Endodermal cell (in vitro differentiated cells): ENCODE measurements around the gene RAE1. TPM values are rescaled to one million over a fixed set of nuclear protein-coding genes. Genes with fewer than 3 reads are reported as not detected.

ENCODE experiments used
- DNase-seq: peaks from one replicate; pipeline ENCODE4 v3.0.0-alpha.2; 2017
- H3K27ac ChIP-seq: 2 replicates; pipeline ENCODE4 v1.5.1; 2013; ENCODE audit warnings: mild to moderate bottlenecking, low read depth, low read length, moderate library complexity
- H3K27me3 ChIP-seq: 2 replicates; pipeline ENCODE4 v1.6.1; 2013; ENCODE audit warnings: mild to moderate bottlenecking, low read length, moderate library complexity; ENCODE audit not compliant: insufficient read depth, control insufficient read depth, poor library complexity, severe bottlenecking
- H3K36me3 ChIP-seq: 2 replicates; pipeline ENCODE4 v1.7.0; 2013; ENCODE audit warnings: mild to moderate bottlenecking, low read length, moderate library complexity; ENCODE audit not compliant: control insufficient read depth, insufficient read depth
- H3K4me1 ChIP-seq: one replicate; pipeline ENCODE4 v1.7.0; 2013; ENCODE audit warnings: low read length; ENCODE audit not compliant: control insufficient read depth, insufficient read depth
- H3K4me3 ChIP-seq: 2 replicates; pipeline ENCODE4 v1.5.1; 2013; ENCODE audit warnings: mild to moderate bottlenecking, low read length, moderate library complexity
- H3K9ac ChIP-seq: 2 replicates; pipeline ENCODE4 v1.6.1; 2013; ENCODE audit warnings: mild to moderate bottlenecking, low read length, moderate library complexity; ENCODE audit not compliant: poor library complexity, severe bottlenecking; ENCODE audit errors: extremely low read depth
- H3K9me3 ChIP-seq: 2 replicates; pipeline ENCODE4 v1.6.1; 2013; ENCODE audit warnings: mild to moderate bottlenecking, low read length, moderate library complexity; ENCODE audit not compliant: control insufficient read depth
- H3K27ac Mint-ChIP-seq: 2 replicates; pipeline ENCODE4 v1.8.0; 2020; ENCODE audit warnings: mixed read lengths
- H3K27me3 Mint-ChIP-seq: 2 replicates; pipeline ENCODE4 v1.8.0; 2021; ENCODE audit warnings: mild to moderate bottlenecking, mixed read lengths; ENCODE audit not compliant: insufficient read depth
- H3K36me3 Mint-ChIP-seq: 2 replicates; pipeline ENCODE4 v1.8.0; 2020; ENCODE audit warnings: low read depth, mixed read lengths
- H3K4me1 Mint-ChIP-seq: 2 replicates; pipeline ENCODE4 v1.8.0; 2020; ENCODE audit warnings: mixed read lengths
- H3K4me3 Mint-ChIP-seq: 2 replicates; pipeline ENCODE4 v1.8.0; 2020; ENCODE audit warnings: mild to moderate bottlenecking, moderate library complexity, mixed read lengths
- H3K9me3 Mint-ChIP-seq: 2 replicates; pipeline ENCODE4 v1.8.0; 2020; ENCODE audit warnings: mild to moderate bottlenecking, mixed read lengths
- WGBS, 2 experiments: methylation state at CpG; one replicate each; pipeline versions ENCODE4 v1.1.5 to v1.1.7; 2013; ENCODE audit warnings: missing lambda C conversion rate in 2 of 2, mixed read lengths in 1 of 2; ENCODE audit not compliant: insufficient coverage in 1 of 2, insufficient read length in 1 of 2; 5-methylcytosine and 5-hydroxymethylcytosine counted together
- total RNA-seq, 2 donors: library from RNA; stranded (reverse); fragmentation: NEBNext Ultra II Directional in 1 of 2; extraction: Animal tissue kit (Norgen Biotek cat#: 25700) in 1 of 2; gene quantifications; 2 replicates in 1 of 2; 3 replicates in 1 of 2; pipeline ENCODE4 v1.2.1, GENCODE V29; 2021
- TF ChIP-seq, protein P1 (sequence below): fragments of 200-600 bp; sonication (generic); conservative IDR thresholded peaks from 2 replicates; pipeline ENCODE4 v1.5.0; 2021; ENCODE audit warnings: antibody characterized with exemption, mild to moderate bottlenecking

The RAE1 gene
- total RNA-seq, 2 donors from 2014 or later, result 41.2 to 43.8 TPM

DNA sequence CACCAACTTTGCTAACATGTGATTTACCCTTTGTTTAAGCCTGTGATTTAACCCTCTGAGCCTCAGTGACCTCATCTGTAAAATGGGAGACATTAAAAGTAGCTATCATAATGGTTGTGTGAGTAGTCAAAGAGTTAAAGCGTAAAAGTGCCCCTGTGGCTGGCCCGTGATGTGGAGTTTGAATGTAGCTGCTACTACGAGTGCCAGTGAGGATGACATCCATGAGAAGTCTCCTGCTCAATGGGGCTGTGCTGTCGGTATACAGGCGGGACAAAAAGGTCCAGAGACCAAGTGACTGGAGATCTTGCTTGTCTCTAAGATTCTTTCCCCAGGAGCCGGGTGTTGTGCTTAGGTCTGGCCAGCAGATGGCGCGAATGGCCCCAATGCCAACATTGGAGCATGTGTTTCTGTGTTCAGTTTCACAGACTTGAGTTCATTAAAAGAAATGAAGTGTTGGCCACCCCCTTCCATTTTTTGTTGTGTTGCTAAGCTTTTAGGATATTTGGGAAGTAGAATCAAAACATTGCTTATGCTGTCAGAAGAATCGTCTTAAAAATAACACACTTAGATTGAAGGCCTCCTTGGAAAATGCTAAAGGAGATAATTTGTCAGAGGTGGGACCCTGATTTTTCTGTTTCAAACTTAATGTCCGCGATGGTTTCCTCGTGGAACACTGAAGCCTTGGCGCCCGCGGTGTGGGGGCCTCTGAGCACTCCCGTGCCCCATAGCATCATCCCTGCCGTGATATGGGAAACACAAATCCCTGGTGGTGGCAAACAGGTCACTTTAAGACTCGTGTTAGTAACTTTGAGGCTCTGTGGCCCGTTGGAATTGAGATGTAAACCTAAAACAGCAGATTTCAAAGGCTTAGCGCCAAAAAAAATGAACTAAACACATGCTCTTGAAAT, 30.8 kb downstream of the RAE1 start:
- Histone ChIP-seq H3K27me3 (no peaks in the 10 kb centered on the region), H3K36me3 (peaks cover 44% of the 10 kb centered on the region), H3K4me3 (no peak overlapping the region), H3K9me3 (no peaks in the 10 kb centered on the region), H3K27ac (no peak overlapping the region), H3K9ac (no peak overlapping the region), H3K4me1 (no peaks in the 10 kb centered on the region)
- WGBS, 2 experiments, result 65 to 67% methylated on average over 19 to 20 of the region's 20 CpGs
- H3K36me3 Mint-ChIP-seq, result peaks cover 50% of the 10 kb centered on the region
- H3K9me3 Mint-ChIP-seq, result no peaks in the 10 kb centered on the region
- no peaks in the 10 kb centered on the region for H3K4me1 Mint-ChIP-seq
- DNase-seq, result peak; percentile 93
- H3K27me3 Mint-ChIP-seq, result no peaks in the 10 kb centered on the region
- H3K4me3 Mint-ChIP-seq, result no peak overlapping the region
- H3K27ac Mint-ChIP-seq, result peak overlapping the region; percentile 22
- TF ChIP-seq, protein P1, sequence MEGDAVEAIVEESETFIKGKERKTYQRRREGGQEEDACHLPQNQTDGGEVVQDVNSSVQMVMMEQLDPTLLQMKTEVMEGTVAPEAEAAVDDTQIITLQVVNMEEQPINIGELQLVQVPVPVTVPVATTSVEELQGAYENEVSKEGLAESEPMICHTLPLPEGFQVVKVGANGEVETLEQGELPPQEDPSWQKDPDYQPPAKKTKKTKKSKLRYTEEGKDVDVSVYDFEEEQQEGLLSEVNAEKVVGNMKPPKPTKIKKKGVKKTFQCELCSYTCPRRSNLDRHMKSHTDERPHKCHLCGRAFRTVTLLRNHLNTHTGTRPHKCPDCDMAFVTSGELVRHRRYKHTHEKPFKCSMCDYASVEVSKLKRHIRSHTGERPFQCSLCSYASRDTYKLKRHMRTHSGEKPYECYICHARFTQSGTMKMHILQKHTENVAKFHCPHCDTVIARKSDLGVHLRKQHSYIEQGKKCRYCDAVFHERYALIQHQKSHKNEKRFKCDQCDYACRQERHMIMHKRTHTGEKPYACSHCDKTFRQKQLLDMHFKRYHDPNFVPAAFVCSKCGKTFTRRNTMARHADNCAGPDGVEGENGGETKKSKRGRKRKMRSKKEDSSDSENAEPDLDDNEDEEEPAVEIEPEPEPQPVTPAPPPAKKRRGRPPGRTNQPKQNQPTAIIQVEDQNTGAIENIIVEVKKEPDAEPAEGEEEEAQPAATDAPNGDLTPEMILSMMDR, result peak; percentile 94

DNA sequence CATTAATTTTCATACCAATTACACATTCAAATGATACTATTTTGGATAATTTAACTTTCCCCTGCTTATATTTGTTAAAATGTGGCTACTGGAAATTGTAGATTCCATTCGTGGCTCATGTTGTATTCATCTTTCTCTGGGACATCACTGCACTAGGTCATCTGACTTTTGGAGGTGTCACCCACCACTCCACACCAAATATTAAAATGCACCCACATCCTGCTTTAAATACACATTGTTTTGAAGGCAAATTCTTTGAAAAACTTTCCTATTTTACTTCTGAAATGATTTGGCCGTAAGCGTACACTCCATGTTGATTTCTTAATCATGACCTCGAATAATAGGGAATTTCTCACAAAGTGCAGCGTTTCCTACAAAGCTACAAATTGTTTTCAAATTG, 31.5 kb downstream of the RAE1 start:
- H3K9me3 ChIP-seq, result no peaks in the 10 kb centered on the region
- Mint-ChIP-seq H3K4me1 (no peaks in the 10 kb centered on the region), H3K4me3 (no peak overlapping the region), H3K36me3 (peaks cover 43% of the 10 kb centered on the region), H3K27me3 (no peaks in the 10 kb centered on the region), H3K27ac (no peak overlapping the region), H3K9me3 (no peaks in the 10 kb centered on the region)
- no peaks in the 10 kb centered on the region for H3K27me3 ChIP-seq
- H3K9ac ChIP-seq, result no peak overlapping the region
- TF ChIP-seq, protein P1, result no peak
- no peaks in the 10 kb centered on the region for H3K4me1 ChIP-seq
- WGBS, 2 experiments, result 93 to 94% methylated on average over 4 to 5 of the region's 5 CpGs
- no peak for DNase-seq
- peaks cover 38% of the 10 kb centered on the region for H3K36me3 ChIP-seq
- no peak overlapping the region for H3K27ac ChIP-seq
- no peak overlapping the region for H3K4me3 ChIP-seq

DNA sequence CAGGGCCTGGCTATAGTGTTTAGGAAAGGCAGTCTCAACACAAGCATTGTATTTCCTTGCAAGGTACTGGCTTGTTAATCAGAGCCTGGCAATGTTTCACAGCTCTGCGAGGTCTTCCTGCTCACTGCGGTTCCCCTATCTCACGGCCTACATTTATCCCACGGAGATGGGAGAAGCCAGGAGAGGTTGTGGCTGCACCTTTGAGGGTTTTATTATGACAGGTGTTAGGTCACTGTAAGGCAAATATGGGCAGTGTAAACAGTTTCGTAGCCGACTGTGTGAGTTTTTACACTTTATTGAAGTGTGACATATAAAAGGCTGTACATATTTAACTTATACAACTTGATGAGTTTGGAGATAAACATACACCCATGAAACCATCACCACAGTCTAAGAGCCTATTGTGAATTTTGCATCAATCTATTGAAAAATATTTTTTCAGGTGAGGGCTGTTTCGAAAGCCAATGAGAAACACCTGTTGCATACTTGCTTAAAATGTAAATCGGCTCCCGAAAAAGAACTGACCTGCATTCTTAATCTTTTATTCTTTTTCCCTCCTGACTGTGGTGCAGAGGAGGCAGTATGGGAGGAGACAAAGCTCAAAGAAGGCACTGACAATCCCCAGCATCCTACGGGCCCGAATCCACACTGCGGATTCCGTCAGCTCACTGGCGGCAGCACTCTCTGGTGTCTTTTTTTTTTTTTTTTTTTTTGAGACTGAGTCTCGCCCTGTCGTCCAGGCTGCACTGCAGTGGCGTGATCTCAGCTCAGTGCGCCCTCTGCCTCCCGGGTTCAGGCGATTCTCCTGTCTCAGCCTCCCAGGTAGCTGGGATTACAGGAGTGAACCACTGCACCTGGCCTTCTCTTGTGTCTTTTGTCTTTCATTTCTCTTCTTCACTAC, 32.6 kb downstream of the RAE1 start:
- no peak overlapping the region for H3K4me3 ChIP-seq
- no peaks in the 10 kb centered on the region for H3K27me3 ChIP-seq
- Mint-ChIP-seq H3K4me1 (no peaks in the 10 kb centered on the region), H3K36me3 (peaks cover 33% of the 10 kb centered on the region), H3K27me3 (no peaks in the 10 kb centered on the region), H3K27ac (no peak overlapping the region), H3K9me3 (no peaks in the 10 kb centered on the region), H3K4me3 (no peak overlapping the region)
- DNase-seq, result no peak
- peaks cover 27% of the 10 kb centered on the region for H3K36me3 ChIP-seq
- H3K9me3 ChIP-seq, result no peaks in the 10 kb centered on the region
- no peak overlapping the region for H3K9ac ChIP-seq
- H3K4me1 ChIP-seq, result no peaks in the 10 kb centered on the region
- no peak overlapping the region for H3K27ac ChIP-seq
- TF ChIP-seq, protein P1, result no peak
- WGBS, 2 experiments, result 90 to 95% methylated on average over 8 to 19 of the region's 20 CpGs
